HG03432 (cell line): ENCODE data around the gene WDFY4.

ENCODE experiments used
- ATAC-seq: cut with Tn5 transposase; IDR thresholded peaks from one replicate; pipeline ENCODE4 v1.9.1; 2021; ENCODE audit warnings: mild to moderate bottlenecking, moderate library complexity; ENCODE audit not compliant: unreplicated experiment

Gene WDFY4

GRCh38 chr10:48704156-48704555 lies 19.5 kb downstream of the WDFY4 start:
- no peak for ATAC-seq

GRCh38 chr10:48705401-48705938 lies 20.8 kb downstream of the WDFY4 start:
- no peak for ATAC-seq

GRCh38 chr10:48707472-48707871 lies 22.8 kb downstream of the WDFY4 start:
- no peak for ATAC-seq

- ATAC-seq = no peak
Measured at GRCh38 chr10:48708144-48708543, 23.5 kb downstream of the WDFY4 start.

- no peak for ATAC-seq
Measured at GRCh38 chr10:48710647-48711275, 26.1 kb downstream of the WDFY4 start.

GRCh38 chr10:48711830-48712229 lies 27.2 kb downstream of the WDFY4 start:
- no peak for ATAC-seq

GRCh38 chr10:48714088-48714487 lies 29.4 kb downstream of the WDFY4 start:
- no peak for ATAC-seq

GRCh38 chr10:48716416-48716815 lies 31.7 kb downstream of the WDFY4 start:
- ATAC-seq = no peak

- ATAC-seq = no peak
Measured at GRCh38 chr10:48720611-48721010, 35.9 kb downstream of the WDFY4 start.

GRCh38 chr10:48722153-48723145 lies 37.8 kb downstream of the WDFY4 start:
- ATAC-seq = no peak

GRCh38 chr10:48724127-48724526 lies 39.5 kb downstream of the WDFY4 start:
- no peak for ATAC-seq

GRCh38 chr10:48725708-48726107 lies 41.0 kb downstream of the WDFY4 start:
- ATAC-seq = no peak

- no peak for ATAC-seq
Measured at GRCh38 chr10:48727866-48728265, 43.2 kb downstream of the WDFY4 start.

GRCh38 chr10:48729222-48729621 lies 44.5 kb downstream of the WDFY4 start:
- ATAC-seq = no peak

- no peak for ATAC-seq
Measured at GRCh38 chr10:48729941-48730457, 45.3 kb downstream of the WDFY4 start.

GRCh38 chr10:48731141-48731540 lies 46.5 kb downstream of the WDFY4 start:
- no peak for ATAC-seq

- no peak for ATAC-seq
Measured at GRCh38 chr10:48731654-48732053, 47.0 kb downstream of the WDFY4 start.

GRCh38 chr10:48733329-48733728 lies 48.7 kb downstream of the WDFY4 start:
- ATAC-seq = no peak

- no peak for ATAC-seq
Measured at GRCh38 chr10:48735836-48736390, 51.2 kb downstream of the WDFY4 start.

- ATAC-seq = no peak
Measured at GRCh38 chr10:48736596-48736995, 51.9 kb downstream of the WDFY4 start.

- ATAC-seq = no peak
Measured at GRCh38 chr10:48737886-48738285, 53.2 kb downstream of the WDFY4 start.
